ENCODE results near the gene TMEM45A.
"Not testable (repeated sequence)": the region's sequence is repeated elsewhere in the genome, so short reads cannot be mapped to it uniquely, and the experiment has no call there.

TMEM45A gene

DNA sequence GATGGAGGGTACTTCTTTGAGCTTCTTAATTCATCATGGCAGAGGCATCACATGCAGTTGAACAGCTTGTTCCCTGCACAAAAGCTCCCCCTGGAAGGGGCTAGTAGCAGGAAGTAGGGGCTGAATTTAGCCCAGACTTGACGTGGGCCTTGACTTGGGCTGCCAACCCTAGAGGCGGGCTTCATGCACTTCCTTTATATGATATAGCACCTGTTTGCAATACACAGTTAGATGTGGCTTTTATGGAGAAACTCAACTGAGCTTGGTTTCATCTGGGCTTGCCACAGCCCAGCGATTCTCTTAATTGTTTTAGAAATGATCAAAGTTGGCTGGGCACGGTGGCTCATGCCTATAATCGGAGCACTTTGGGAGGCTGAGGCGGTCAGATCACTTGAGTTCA is 83.3 kb downstream of the TMEM45A start:
- no peak for DNase-seq (ENCODE audit: low read depth, low spot score)

DNA sequence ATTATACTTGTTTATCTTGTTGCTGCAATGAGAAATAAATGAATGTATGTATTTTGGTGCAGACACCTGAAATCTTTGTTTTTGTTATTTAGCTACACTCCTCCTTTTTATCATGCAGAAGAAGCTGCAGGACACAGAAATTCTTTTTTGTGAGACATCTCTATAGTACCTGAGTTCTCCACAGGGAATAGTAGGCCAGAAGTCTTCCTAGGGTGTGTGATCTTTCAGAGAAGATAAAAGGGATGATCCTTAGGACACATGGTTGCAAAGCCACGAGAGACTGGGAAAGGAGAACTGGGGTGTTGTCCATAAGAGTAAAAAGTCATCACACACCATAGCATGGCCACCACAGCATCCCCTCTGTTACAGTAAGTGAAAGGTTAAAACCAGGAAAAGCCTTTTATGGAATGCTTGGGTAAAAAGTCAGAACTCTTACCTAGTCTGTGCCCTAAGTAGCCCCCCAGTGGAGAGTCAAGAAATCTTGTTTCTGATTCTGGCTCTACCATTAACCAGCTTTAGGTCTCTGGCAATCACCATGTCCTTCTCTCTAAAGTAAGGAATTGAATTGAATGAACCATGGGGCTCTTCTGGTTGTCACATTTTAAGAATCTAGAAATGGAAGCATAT is 85.1 kb downstream of the TMEM45A start:
- no peak for DNase-seq (ENCODE audit: low read depth, low spot score)

DNA sequence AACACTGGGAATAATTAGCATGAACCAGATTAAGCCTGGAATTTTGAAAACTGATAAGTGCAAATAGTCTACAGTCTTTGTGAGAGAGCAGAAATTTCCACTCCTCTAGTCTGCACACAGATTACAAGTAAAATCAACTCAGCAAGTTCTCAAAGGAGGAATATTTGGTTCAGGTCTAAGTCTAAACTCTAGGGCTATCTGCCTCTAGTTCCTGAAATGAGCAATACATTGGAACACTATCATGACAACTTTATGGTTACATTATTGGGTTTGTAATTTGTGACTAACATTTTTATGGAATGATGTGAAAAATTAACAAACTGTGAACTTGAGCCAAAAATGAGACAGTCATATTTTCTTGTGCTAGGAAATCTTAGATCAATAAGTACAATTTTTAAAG is 86.2 kb downstream of the TMEM45A start:
- no peak for DNase-seq (ENCODE audit: low read depth, low spot score)

DNA sequence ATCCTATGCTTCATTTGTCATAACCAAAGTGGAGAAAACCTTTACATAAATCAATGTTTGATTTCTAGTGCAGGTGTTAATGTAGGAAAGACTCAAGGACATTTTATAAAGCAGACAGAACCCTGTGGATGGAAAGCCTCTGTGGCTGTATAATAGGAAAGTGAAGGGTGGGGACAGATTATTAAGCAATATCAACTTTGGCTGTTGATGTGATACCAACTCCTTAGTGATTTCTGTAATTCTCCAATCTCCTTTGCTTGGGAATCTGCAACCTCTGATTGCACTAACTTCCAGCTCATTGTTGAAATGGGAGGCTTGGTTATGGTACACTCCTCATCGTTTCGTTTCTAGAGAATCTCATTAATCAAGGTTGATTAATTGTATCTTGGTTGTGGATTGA is 87.7 kb downstream of the TMEM45A start:
- DNase-seq (ENCODE audit: low read depth, low spot score) = no peak

DNA sequence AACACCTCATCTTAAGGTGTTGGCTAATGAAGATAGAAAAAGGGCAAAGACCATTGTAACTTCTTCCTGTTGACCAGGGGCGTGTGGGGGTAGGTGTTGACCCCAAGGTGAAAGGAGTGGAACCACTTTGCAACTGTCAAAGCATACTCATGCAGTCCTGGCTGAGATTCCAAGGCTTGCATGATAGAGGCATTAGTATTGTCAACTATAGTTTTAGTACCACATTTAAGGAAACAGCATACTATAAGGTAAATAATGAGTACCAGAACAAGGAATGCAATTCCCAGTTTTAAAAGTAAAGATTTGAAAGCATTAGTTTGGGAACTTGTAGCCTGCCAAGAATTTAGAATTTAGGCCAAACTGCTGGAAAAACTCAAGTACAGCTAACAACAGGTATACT is 89.2 kb downstream of the TMEM45A start:
- no peak for DNase-seq (ENCODE audit: low read depth, low spot score)

DNA sequence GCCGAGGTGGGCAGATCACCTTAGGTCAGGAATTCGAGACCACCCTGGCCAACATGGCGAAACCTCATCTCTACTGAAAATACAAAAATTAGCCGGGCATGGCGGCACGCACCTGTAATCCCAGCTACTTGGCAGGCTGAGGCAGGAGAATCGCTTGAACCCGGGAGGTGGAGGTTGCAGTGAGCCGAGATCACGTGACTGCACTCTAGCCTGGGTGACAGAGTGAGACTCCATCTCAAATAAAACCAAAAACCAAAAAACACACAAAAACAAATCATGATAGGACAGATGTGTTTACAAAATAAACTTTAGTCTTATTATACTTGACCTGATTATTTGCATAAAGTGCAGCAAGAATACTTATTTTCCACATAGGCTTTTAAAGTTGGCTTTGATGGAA is 89.7 kb downstream of the TMEM45A start:
- not testable (repeated sequence) for DNase-seq (ENCODE audit: low read depth, low spot score)

DNA sequence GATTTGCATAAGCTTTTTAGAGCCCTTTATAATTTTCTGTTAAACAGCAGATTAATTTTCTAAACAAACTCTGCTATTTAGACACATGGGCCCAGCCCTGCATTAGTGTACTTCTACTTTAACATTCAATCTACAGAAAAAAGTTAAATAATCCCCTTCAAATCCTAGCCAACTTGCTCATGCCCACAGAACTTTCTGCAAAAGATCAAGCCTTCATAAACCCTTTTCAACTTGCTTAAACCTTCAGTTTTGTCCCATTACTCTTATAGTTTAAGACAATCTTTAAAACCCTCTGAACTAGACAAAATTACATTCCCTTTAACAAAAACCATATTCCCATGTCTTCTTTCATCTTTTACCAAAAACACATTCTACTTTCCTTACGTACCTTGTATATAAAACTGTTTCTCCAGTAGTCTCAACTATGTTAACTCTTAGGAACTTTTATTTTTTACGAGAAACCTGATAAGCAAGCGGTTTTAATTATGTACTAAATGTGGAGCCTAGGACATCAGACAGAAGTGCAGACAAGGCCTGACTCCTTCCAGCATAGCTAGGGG is 91.8 kb downstream of the TMEM45A start:
- DNase-seq (ENCODE audit: low read depth, low spot score) = no peak

DNA sequence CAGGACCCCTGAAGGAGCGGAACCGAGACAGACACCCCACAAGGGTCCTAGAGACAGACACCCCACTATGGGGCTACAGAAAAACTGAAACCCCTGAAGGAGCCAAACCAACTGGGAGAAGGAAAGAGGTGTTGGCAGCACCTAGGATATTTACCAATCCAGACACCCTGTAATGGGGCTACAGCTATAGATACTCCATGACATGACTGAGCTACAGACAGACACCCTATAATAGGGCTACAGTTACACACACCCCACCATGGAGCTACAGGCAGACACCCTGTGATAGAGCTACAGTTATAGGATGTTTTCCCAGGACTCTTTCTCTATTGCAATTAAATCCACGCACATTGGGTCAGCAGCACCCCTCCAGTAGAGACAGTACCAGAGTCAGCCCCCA is 94.4 kb downstream of the TMEM45A start:
- DNase-seq (ENCODE audit: low read depth, low spot score) = no peak

DNA sequence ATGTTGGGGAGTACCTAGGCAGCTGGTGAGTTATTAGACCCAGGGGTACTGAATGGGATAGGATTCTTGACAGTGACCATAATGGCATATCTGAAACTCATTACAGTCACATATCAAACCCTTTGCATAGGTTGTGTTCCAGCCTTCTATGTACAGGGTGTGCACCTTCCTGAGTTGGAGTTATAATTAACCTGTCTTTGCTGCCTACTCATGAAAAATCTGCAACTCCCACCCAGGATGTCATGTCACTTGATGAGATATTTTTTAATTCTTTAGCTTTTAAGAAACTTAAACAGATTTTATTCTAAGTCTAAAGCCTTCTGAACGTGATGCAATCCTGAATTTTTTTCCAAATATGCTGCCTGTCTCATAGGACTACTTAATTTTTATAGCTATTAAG is 95.8 kb downstream of the TMEM45A start:
- DNase-seq (ENCODE audit: low read depth, low spot score) = no peak

DNA sequence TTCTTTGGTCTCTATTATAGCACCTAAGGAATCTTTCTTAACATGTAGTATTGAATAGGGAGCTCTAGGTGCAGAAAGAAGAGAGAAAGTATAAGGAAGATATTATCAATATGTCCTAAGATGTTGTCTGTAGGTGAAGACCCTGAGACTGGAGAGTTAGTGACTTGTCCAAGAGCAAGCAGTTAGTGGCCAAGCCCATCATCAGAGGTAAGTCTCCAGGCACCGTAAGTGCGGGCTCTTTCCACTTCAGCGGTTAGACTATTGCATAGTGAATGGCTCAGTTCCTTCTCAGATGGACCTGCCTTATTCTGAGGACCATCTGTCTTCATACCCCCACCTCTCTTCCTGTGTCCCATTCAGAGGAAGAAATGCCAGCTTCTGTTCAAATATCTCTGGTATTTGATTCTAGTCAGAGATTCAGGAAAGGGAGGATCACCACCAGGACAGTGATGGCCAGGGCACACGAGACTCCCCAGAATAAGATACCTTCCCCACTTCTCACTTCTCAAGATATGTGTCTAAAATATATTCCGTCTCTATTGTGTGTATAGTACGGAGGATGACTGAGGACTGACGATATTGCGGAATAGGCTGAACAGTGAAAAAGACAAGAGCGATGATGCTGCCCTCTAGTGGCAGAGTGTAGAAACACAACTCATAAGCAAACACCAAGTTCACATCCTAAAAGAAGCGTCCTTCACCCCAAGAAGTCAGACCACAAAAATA is 97.9 kb downstream of the TMEM45A start:
- DNase-seq (ENCODE audit: low read depth, low spot score) = peak; percentile 57

DNA sequence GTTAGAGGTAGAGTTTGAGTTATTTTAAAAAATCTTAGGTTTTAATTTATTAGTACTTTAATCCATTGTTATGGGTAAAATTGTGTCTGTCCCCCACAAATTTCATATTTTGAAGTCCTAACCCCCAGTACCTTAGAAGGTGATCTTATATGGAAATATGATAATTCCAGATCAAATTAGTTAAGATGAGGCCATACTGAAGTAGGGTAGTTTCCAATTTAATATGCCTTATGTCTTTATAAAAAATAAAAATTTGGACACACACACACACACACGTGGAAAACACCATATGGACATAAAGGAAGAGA is 98.4 kb downstream of the TMEM45A start:
- no peak for DNase-seq (ENCODE audit: low read depth, low spot score)

DNA sequence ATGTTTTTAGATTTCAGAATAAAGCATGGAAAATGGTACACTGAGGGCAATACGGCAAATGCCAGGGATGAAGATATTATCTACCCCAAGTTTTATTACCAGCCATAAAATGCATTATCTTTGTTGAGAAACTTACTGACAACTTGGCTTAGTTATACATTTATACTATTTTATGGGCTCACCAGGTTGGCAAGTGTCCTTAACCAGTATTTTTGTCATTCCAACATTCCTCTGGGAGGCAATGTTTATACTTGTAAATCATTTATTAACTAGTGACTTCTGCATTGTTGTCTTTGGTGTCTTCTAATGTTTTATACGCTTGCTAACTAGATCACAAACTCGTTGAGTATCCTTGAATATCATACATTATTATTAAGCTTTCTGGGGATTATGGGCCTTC is 99.0 kb downstream of the TMEM45A start:
- DNase-seq (ENCODE audit: low read depth, low spot score) = no peak

DNA sequence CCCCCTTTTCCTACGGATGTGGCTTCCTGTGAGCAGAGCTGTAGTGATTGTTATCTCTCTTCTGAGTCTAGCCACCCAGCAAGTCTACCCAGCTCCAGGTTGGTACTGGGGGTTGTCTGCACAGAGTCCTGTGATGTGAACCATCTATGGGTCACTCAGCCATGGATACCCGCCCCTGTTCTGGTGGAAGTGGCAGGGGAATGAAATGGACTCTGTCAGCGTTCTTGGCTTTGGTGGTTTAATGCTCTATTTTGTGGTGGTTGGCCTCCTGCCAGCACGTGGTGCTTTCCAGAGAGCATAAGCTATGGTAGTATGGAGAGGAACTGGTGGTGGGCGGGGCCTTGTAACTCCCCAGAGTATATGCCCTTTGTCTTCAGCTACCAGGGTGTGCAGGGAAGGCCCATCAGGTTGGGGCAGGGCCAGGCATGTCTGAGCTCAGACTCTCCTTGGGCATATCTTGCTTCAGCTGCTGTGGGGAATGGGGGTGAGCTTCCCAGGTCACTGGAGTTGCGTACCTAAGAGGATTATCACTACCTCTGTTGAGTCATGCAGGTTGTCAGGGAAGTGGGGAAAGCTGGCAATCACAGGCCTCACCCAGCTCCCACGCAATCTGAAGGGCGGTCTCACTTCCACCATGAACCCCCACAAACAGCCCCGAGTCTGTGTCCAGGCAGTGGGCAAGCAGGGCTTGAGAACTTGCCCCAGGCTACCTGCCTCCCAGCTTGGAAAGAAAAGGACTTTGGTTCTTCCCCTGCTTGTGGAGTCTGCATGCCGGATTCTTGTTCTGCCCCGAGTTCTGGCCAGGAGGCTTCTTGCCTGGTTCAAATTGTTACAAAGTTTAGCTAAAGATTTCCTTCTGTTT is 108.0 kb downstream of the TMEM45A start:
- no peak for DNase-seq (ENCODE audit: low read depth, low spot score)

DNA sequence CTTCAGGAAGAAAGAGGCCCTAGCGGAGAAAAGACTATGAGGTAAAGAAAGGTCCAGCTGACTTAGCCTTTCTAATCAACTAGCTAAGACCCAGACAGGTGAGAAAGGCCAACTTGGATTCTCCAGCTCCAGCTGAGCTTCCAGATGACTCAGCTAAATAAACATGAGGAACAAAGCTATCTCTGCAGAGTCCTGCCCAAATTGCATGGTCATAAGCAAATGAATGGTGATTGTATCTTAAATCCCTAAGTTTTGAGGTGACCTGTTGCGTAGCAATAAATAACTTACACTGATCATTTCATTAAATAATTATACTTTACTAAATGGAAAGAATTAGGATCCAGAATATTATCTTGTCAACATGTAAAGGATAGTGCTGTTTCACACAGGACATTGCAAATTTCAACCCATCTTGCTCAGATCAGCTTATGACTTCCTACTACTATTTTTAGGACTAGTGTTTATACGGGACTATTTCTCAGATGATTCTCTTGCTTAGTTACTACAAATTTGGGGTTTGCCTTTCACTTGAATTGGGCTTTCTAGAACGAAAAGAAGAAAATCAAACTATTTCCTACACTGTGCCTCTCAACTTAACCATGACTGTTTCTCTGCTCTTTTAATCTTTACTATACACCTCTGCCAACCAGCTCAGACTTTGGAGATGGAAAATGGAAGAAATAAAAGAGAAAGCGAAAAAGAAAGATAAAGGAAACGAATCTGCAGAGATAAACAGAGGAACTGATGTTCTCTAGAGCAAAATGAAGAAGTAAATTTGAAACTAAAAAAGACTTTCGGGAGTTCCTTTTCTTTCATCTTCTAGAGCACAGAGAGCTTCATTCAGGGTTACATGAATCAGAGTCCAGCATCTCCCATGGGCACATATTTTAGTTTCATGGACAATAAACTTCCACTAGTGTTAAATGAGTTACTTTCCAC is 110.4 kb downstream of the TMEM45A start:
- DNase-seq (ENCODE audit: low read depth, low spot score) = peak; percentile 23

DNA sequence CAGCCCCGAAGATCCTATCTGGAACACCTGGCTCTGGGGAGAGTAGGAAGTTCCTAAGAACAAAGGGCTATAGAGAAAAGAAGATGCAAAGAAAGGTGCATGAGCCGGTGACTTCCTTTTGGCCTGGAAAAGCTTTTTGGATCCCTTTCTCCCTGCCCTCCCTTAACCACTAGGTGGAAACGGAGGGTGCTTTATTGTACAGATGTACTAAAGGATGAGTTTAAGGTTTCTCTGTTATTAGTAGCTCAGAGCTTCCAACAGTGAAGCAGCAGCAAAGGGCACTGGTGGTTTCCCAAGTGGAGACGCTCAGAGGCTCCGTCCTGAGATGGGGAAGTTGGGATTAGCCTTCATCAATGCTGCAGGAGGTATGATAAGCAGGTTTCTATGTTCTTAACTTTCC is 111.0 kb downstream of the TMEM45A start:
- DNase-seq (ENCODE audit: low read depth, low spot score) = peak; percentile 51

DNA sequence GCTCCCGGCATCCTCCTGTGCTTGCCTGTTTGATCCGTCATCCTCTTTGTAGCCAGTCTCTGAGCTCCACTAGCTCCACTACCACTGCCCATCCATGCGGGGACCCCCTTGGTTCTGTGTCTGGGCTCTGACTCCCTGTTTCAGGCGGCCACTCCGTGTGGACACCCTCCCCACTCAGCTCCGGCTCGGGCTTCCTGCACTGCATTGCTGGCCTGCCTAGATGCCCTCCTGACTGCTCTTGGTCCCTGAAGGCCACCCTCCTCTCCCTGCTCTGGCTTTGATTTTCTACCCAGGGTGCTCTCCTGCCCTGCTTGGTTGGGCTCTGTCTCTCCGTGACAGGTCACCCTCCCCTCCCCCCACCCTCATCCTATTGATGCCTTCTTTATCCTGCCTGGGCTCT is 112.9 kb downstream of the TMEM45A start:
- peak; percentile 8 for DNase-seq (ENCODE audit: low read depth, low spot score)

DNA sequence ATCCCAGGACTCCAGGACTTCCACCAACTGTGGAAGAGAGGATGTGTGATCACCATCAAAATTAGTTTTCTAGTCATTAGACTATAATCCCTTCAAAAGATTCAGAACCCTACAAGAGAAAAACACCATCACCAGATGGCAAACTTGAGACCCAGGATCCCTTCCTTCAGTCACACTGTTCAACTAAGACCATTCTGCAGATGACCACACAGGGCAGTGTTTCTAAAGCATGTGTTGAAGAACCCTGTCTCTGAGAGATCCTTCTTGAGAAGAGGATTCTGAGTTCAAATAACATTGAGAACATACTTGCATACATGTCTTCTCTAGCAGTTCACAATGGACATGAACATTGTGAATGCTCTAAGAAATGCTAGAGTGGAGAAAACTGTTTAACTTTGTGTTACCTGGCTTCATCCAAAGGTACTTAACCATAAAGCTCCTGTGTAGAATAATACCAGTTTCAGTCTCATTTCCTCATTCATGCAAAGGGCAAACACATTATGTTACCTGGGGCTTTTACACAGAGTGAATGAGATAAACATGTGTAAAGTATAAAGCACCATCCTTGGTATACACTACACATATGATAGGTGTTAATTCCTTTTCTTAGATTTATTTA is 114.6 kb downstream of the TMEM45A start:
- DNase-seq (ENCODE audit: low read depth, low spot score) = no peak

DNA sequence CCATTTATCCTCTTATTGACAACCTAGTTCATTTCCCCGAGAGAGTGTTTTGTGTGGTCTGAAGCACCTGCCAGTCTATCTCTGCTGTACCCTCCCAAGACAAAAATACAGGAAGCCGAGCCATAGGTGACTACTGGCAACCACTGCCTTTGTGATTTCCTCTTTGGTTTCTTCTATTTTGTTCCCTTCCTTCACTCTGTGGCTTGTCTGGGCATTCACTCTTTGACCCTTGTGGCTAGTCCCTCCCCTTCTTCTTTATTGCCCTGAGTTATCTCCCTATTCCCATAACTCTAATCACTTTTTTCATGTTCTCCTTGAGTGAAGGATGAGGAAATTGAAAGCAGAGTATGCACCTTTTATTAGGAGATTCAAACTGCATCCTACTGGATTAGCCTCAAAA is 116.9 kb downstream of the TMEM45A start, which contains the start of gene ADGRG7:
Gene ADGRG7 (plus strand): TSS at position 297 of the 400 bp plus-strand sequence. CDS start 256 bp downstream, outside the sequence.
- no peak for DNase-seq (ENCODE audit: low read depth, low spot score)

DNA sequence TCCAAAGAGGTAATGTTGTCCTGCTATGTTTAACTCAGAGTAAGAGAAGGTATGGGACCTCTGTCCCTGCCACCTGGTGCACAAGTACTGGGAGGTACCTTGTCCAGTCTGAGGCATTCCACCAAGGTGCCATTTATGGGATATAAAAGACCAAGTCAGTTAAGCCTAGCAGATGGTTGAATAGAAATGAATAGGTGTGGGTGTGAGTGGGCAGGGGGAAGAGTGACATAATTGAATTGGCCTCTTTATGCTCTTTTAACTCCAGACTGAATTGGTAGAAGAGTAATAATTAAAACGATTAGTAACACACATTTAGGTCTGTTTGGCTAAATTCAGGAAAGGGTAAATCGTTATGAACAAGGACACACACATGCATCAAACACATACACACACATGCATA is 117.5 kb downstream of the TMEM45A start:
- no peak for DNase-seq (ENCODE audit: low read depth, low spot score)

DNA sequence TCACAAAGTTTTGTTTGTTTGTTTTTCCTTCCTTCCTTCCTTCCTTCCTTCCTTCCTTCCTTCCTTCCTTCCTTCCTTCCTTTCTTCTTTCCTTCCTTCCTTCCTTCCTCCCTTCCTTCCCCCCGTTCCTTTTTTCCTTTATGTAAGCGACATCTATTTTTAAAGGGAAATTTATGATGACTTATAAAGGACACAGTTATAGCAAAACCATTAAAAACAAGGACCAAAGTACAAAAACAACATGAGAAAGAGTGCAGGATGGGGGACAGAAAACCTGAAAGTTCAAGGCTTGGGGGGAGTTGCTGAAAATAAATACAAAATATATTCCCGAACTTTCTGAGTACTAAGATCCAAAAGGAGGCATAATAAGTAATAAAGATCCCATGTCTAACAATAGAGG is 118.8 kb downstream of the TMEM45A start:
- DNase-seq (ENCODE audit: low read depth, low spot score) = no peak
